Measurements from ENCODE around the gene PLSCR1. TPM values are rescaled to one million over a fixed set of nuclear protein-coding genes. Genes with fewer than 3 reads are reported as not detected.
A peak's percentile ranks its signal among the peaks of the same experiment; 100 is the strongest.

The PLSCR1 gene
- total RNA-seq, 1 experiment from 2014 or later, result 48.9 TPM

DNA sequence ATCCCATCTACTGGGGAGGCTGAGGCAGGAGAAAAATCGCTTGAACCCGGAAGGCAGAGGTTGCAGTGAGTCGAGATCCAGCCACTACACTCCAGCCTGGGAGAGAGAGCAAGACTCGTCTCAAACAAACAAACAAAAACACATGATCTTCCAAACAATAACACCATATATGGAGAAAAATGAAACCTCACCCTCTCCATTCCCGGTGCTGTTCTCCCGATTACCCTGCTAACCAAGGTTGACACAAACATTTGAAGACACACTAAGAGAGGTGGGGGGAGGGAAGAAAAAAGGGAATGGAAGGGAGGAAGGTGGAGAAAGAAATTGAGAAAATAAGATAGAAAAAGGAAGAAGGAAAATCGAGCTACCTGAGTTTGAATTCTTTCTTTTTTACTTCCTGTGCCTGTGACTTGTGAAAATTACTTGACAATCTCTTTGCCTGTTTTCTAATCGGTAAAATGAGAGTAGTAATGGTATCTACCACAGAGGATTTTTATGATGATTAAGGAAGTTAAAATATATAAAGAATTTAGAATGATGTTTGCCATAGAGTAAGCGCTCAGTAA, 73.9 kb downstream of the PLSCR1 start:
- H3K4me1 ChIP-seq (ENCODE audit: insufficient read depth, low read length), result no peaks in the 10 kb centered on the region
- no peak overlapping the region for H2BK5ac ChIP-seq (ENCODE audit: insufficient read length, low read length)
- no peak overlapping the region for H2BK20ac ChIP-seq (ENCODE audit: low read depth, low read length, poor library complexity, severe bottlenecking)
- no peak overlapping the region for H2AK5ac ChIP-seq (ENCODE audit: insufficient read length, low read length)
- Mint-ChIP-seq H3K9me3 (no peaks in the 10 kb centered on the region), H3K27me3 (ENCODE audit: low read depth) (no peaks in the 10 kb centered on the region), H3K4me1 (peaks cover 3 to 5% of the 10 kb centered on the region in 2 experiments; a peak in 3 of 4 replicates), H3K27ac (peak overlapping the region in 1 of 3 experiments; percentile 86; a peak in 2 of 7 replicates), H3K36me3 (ENCODE audit: insufficient read depth in 1 of 3, low read depth in 3 of 3) (no peaks in the 10 kb centered on the region), H3K4me3 (no peak overlapping the region)
- no peaks in the 10 kb centered on the region for H3K27me3 ChIP-seq (ENCODE audit: insufficient read depth, low read length)
- no peak overlapping the region for H2BK15ac ChIP-seq (ENCODE audit: low read depth, low read length)
- H3K23me2 ChIP-seq (ENCODE audit: insufficient read length, low read depth, low read length, poor library complexity, severe bottlenecking), result no peaks in the 10 kb centered on the region
- no peaks in the 10 kb centered on the region for H3K9me3 ChIP-seq (ENCODE audit: control insufficient read depth, low read depth, low read length)
- peak overlapping the region; percentile 6 for H2BK120ac ChIP-seq (ENCODE audit: low read depth, low read length, poor library complexity, severe bottlenecking)
- H3K9ac ChIP-seq (ENCODE audit: extremely low read depth, insufficient read length, low read length), result no peak overlapping the region
- H4K8ac ChIP-seq (replicated peaks; ENCODE audit: insufficient read length, low read depth, low read length), result no peak overlapping the region
- H3K18ac ChIP-seq (ENCODE audit: insufficient read length, low read depth, low read length), result peak overlapping the region; percentile 61
- H3K27ac ChIP-seq (ENCODE audit: insufficient read length, low read depth, low read length), result no peak overlapping the region
- peak overlapping the region; percentile 1 for H3K4me2 ChIP-seq (ENCODE audit: insufficient read depth, insufficient read length, low read length)
- no peaks in the 10 kb centered on the region for H3K79me2 ChIP-seq (ENCODE audit: insufficient read depth, low read length)
- H4K91ac ChIP-seq (ENCODE audit: insufficient read length, low read depth, low read length), result no peak overlapping the region
- TF ChIP-seq, protein P1, sequence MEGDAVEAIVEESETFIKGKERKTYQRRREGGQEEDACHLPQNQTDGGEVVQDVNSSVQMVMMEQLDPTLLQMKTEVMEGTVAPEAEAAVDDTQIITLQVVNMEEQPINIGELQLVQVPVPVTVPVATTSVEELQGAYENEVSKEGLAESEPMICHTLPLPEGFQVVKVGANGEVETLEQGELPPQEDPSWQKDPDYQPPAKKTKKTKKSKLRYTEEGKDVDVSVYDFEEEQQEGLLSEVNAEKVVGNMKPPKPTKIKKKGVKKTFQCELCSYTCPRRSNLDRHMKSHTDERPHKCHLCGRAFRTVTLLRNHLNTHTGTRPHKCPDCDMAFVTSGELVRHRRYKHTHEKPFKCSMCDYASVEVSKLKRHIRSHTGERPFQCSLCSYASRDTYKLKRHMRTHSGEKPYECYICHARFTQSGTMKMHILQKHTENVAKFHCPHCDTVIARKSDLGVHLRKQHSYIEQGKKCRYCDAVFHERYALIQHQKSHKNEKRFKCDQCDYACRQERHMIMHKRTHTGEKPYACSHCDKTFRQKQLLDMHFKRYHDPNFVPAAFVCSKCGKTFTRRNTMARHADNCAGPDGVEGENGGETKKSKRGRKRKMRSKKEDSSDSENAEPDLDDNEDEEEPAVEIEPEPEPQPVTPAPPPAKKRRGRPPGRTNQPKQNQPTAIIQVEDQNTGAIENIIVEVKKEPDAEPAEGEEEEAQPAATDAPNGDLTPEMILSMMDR (conservative IDR thresholded peaks at IDR 0.05), result no peak
- no peak overlapping the region for H4K5ac ChIP-seq (ENCODE audit: insufficient read length, low read depth, low read length)
- no peak overlapping the region for H2AFZ ChIP-seq (ENCODE audit: low read length)
- H3K14ac ChIP-seq (ENCODE audit: insufficient read depth, low read length), result no peak overlapping the region
- WGBS (ENCODE audit: extremely low coverage, insufficient read length, low lambda C conversion rate), result no CpG with 5 or more reads among the region's 9 CpGs
- no peak overlapping the region for H3T11ph ChIP-seq (ENCODE audit: low read length)
- H3K79me1 ChIP-seq (ENCODE audit: insufficient read depth, low read depth, low read length, poor library complexity, severe bottlenecking), result no peaks in the 10 kb centered on the region
- no peak overlapping the region for H3K56ac ChIP-seq (ENCODE audit: insufficient read length, low read depth, low read length)
- no peak overlapping the region; the same call in 1 of the 2 replicates for H3K4ac ChIP-seq (ENCODE audit: low read depth, low read length)
- H3K23ac ChIP-seq (ENCODE audit: insufficient read length, low read depth, low read length), result no peak overlapping the region
- H2BK12ac ChIP-seq (ENCODE audit: insufficient read length, low read depth, low read length), result no peak overlapping the region
- H4K20me1 ChIP-seq (ENCODE audit: control insufficient read depth, insufficient read depth, insufficient read length), result no peaks in the 10 kb centered on the region
- DNase-seq, result no peak

Measured in H9 (cell line).